Activated CD4-positive, alpha-beta T cell treated with anti-CD3 and anti-CD28 coated beads for 48 hours (primary cell): ENCODE measurements around the gene AGAP3.

Experiments
- DNase-seq: peaks from one replicate; pipeline ENCODE4 v3.0.0-alpha.2; 2020

The AGAP3 gene

GRCh38 chr7:151057989-151058780 lies 28.1 kb upstream of the AGAP3 start:
- DNase-seq: peak; percentile 98

GRCh38 chr7:151058781-151059366 lies 27.4 kb upstream of the AGAP3 start:
- peak; percentile 30 for DNase-seq

- peak; percentile 71 for DNase-seq
These were observed 26.7 kb upstream of the AGAP3 start, which contains the start of gene SLC4A2 for GRCh38 chr7:151059367-151060112. SLC4A2 (plus strand) TSS chr7:151059589; CDS start chr7:151061988, 2,399 bp downstream.

- DNase-seq: no peak
These were observed 26.2 kb upstream of the AGAP3 start for GRCh38 chr7:151060113-151060415.

GRCh38 chr7:151060416-151061212 lies 25.7 kb upstream of the AGAP3 start:
- DNase-seq: peak; percentile 29

GRCh38 chr7:151061213-151062110 lies 24.8 kb upstream of the AGAP3 start:
- no peak for DNase-seq

GRCh38 chr7:151062111-151062398 lies 24.2 kb upstream of the AGAP3 start:
- no peak for DNase-seq

- DNase-seq: no peak
These were observed 23.7 kb upstream of the AGAP3 start for GRCh38 chr7:151062399-151063211.

GRCh38 chr7:151063212-151063561 lies 23.1 kb upstream of the AGAP3 start:
- no peak for DNase-seq

- no peak for DNase-seq
These were observed 21.8 kb upstream of the AGAP3 start for GRCh38 chr7:151064454-151064853.

- DNase-seq: no peak
These were observed 21.3 kb upstream of the AGAP3 start for GRCh38 chr7:151064993-151065392.

- no peak for DNase-seq
These were observed 20.8 kb upstream of the AGAP3 start for GRCh38 chr7:151065516-151065915.

GRCh38 chr7:151066273-151066974 lies 19.9 kb upstream of the AGAP3 start:
- DNase-seq: no peak

- DNase-seq: no peak
These were observed 18.1 kb upstream of the AGAP3 start for GRCh38 chr7:151068069-151068773.

GRCh38 chr7:151069841-151070573 lies 16.3 kb upstream of the AGAP3 start:
- no peak for DNase-seq

- DNase-seq: no peak
These were observed 15.7 kb upstream of the AGAP3 start for GRCh38 chr7:151070574-151070960.

- no peak for DNase-seq
These were observed 15.0 kb upstream of the AGAP3 start for GRCh38 chr7:151071032-151071866.

GRCh38 chr7:151073990-151074389 lies 12.3 kb upstream of the AGAP3 start:
- no peak for DNase-seq
